Stimulated activated CD4-positive, alpha-beta T cell treated with anti-CD3 and anti-CD28 coated beads, Interleukin-2, amount 100 ng/mL, for 24 hours (primary cell): ENCODE results near the gene LIN37.
A peak's percentile ranks its signal among the peaks of the same experiment; 100 is the strongest.
"Not testable (repeated sequence)": the region's sequence is repeated elsewhere in the genome, so short reads cannot be mapped to it uniquely, and the experiment has no call there.

Experiments
- DNase-seq, 2 donors: peaks; one replicate each; pipeline ENCODE4 v3.0.0-alpha.2; 2020

Gene LIN37

GRCh38 chr19:35790981-35791813 is 42.8 kb downstream of the LIN37 start:
- DNase-seq = no peak

DNA sequence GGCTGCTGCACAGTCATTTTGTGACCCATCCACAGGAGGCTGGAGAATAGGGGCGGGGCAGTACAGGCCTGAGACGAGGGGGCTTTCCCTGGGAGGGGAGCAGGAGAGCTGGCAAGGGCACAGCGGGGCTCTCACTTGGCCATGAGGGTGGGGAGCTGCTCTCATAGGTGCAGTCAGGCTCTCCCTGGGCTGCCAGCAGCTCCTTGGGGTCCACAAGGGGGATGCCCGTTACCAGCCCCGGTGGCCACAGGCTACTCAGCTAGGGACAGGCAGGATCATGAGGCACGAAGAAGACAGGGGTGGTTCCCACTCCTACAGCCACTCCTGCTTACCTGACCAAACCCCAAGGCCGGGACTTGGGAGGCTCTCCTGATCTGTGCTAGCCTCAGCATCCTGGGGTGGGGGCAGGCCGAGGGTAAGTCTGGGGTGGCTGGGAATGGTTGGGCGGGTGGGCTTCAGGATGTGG is 43.5 kb downstream of the LIN37 start:
- DNase-seq = no peak

DNA sequence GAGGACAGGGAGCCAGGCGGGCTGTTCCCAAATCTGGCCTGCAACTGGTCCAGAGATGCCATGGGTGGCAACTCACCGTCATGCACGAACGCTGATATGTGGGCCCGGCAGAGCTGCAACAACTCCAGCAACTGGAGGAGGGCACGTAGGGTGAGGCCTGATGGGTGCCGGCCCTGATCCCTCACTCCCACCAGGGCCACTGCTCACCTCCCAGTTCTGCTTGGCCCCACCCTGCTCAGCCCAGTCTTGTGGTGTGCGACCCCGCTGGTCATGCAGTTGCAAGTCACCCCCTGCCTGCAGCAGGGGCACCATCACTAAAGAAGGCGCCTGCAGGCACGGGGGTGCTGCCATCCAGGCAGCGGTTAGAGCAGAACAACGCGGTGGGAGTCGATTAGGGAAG is 43.9 kb downstream of the LIN37 start:
- no peak for DNase-seq

GRCh38 chr19:35792888-35793287 is 44.5 kb downstream of the LIN37 start:
- DNase-seq = no peak

DNA sequence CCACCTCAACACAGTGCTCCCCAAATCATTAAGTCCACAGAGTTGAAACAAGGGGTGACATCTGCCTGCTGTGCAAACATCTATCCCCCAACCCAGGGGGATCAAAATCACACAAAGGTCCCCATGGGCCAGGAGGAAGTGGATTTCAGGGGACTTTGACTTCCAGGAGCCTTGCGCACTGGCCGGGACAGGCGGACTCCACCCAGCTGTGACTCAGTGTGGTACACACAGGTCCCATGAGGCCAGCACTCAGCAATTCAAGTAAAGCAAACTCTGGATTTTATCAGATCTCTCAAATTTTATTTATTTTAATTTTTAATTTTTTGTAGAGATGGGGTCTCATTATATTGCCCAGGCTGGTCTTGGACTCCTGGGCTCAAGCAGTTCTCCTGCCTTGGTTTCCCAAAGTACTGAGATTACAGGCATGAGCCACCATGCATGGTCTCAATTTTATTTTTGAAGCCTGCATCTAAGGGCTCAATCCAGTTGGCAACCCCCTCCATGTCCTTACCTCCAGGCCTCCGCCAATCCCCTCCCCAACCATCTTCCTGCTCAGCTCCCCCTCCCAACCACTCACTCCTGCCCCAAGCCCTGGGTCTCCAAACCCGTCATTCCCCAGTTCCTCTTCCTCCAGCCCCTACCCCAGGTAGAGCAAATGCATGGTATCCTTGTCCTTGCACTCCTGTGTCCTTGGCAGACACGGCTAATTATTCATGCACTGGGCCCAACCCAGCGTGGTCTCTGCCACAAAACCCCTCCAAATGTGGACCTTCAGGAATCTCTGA is 45.2 kb downstream of the LIN37 start:
- DNase-seq = no peak

DNA sequence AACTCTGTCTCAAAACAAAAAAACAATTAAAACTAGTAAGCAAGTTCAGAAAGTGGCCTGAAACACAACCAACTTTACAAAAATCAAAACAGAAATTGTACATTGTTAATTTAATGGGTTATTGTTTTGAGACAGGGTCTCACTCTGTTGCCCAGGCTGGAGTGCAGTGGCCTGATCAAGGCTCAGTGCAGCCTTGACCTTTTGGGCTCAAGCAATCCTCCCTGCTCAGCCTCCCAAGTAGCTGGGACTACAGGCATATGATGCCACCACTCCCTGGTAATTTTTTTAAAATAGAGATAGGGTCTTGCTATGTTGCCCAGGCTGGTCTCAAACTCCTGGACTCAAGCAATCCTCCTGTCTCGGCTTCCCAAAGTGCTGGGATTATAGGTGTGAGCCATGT is 47.2 kb downstream of the LIN37 start:
- DNase-seq = not testable (repeated sequence)

DNA sequence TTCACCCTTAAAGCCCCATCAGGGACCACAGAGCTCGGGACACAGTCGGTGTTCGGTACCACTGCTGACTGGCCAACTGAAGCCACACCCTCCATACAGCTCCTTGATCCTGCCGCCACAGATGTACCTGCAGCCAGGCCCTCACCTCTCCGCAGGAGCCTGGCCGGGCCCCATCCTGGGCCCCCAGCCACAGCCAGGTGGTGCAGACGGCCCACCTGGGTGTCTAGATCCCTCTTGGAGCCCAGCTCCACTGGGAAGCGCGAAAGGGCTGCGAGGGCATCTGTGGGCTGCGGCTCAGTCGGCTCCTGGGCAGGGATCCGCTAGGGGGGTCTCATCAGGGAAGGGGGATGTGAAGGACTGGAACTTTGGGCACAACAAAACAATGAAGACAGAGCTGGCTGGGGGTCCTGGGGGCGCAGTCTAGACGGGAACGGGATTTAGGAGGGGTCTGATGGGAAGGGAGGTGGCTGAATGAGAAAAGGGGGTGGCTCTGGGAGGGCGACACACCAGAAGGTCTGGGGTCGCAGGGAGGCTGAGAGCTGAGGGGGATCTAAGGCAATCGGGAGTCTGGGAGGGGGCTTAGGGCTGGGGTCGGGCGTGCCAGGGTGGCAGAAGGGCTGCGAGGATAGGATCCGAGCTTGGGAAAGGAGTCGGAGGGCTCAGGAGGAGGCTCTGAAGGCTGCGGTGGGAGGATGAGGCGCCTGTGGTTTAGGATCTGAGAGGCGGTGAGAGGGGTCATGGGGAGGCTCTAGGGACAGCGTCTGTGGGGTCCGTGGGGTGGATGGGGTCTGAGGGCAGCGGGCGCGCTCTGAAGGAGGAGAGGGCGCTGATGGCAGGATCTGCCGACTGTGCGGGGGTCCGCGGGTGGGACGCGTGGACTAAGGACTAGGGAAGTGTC is 48.5 kb downstream of the LIN37 start:
- DNase-seq = no peak

- peak in 1 of 2 donors; percentile 26 for DNase-seq
Measured at GRCh38 chr19:35797663-35798062, 49.3 kb downstream of the LIN37 start.

DNA sequence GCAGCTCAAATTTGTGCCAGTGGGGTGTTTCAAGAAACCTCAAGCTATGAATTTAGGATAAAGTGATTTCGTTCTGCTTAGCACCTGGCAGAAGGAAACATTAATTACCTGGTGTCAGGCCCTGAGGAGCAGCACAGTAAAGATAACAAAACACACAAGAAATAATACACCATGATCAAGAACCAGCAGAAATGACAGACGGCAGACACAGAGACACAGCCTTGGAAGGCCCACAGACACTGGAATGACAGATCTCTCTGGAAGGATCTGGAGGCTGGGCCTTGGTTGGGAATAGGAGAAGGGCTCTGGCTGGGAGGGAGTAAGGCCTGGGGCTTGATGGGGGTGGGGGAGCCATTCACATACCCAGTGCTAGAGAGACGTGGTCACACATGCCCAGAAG is 53.5 kb downstream of the LIN37 start:
- no peak for DNase-seq
